Activated CD4-positive, alpha-beta memory T cell treated with anti-CD3 and anti-CD28 coated beads for 36 hours (primary cell): ENCODE data around the gene P3H1. TPM values are rescaled to one million over a fixed set of nuclear protein-coding genes. Genes with fewer than 3 reads are reported as not detected.
"Not testable (repeated sequence)": the region's sequence is repeated elsewhere in the genome, so short reads cannot be mapped to it uniquely, and the experiment has no call there.

ENCODE experiments used
- CTCF ChIA-PET: fragments of 350-600 bp; sonication (Branson Sonifier 250); formaldehyde crosslinking; loops from one replicate; lab custom pipeline; 2021; ENCODE audit warnings: antibody characterized with exemption, inconsistent platforms; lab: Charles Lee
- POLR2A ChIA-PET: fragments of 350-600 bp; sonication (Branson Sonifier 250); formaldehyde crosslinking; loops from one replicate; lab custom pipeline; 2021; ENCODE audit warnings: antibody characterized with exemption; lab: Charles Lee
- DNase-seq: peaks from one replicate; pipeline ENCODE4 v3.0.0-alpha.2; 2020
- H3K27ac Mint-ChIP-seq: one replicate; pipeline ENCODE4 v1.8.0; 2021; ENCODE audit warnings: mixed read lengths
- H3K27me3 Mint-ChIP-seq: one replicate; pipeline ENCODE4 v1.8.0; 2021; ENCODE audit warnings: mixed read lengths
- H3K36me3 Mint-ChIP-seq: one replicate; pipeline ENCODE4 v1.8.0; 2021; ENCODE audit warnings: mixed read lengths
- H3K4me1 Mint-ChIP-seq: one replicate; pipeline ENCODE4 v1.8.0; 2021; ENCODE audit warnings: low read depth, mixed read lengths
- H3K4me3 Mint-ChIP-seq: one replicate; pipeline ENCODE4 v1.8.0; 2021; ENCODE audit warnings: mild to moderate bottlenecking, mixed read lengths
- H3K9me3 Mint-ChIP-seq: one replicate; pipeline ENCODE4 v1.8.0; 2021; ENCODE audit warnings: mixed read lengths
- intact Hi-C: fragments of 100-400 bp; cut with micrococcal nuclease; formaldehyde crosslinking; loops from one replicate; pipeline ENCODE4 v1.15.1; 2023
- total RNA-seq, 2 experiments: library from RNA; stranded (reverse); gene quantifications; one replicate each; pipeline ENCODE4 v1.2.3, GENCODE V29; 2021

Gene P3H1
- total RNA-seq, 2 experiments from 2014 or later, result 32.0 to 34.8 TPM

GRCh38 chr1:42725820-42726219, 41.0 kb downstream of the P3H1 start:
- H3K27me3 Mint-ChIP-seq, H3K27ac Mint-ChIP-seq, intact Hi-C loops, H3K4me3 Mint-ChIP-seq, H3K4me1 Mint-ChIP-seq, CTCF ChIA-PET, H3K9me3 Mint-ChIP-seq, DNase-seq, POLR2A ChIA-PET, H3K36me3 Mint-ChIP-seq: not testable (repeated sequence)

GRCh38 chr1:42723511-42723910, 43.3 kb downstream of the P3H1 start:
- intact Hi-C loops, result no loop called here
- no peaks in the 10 kb centered on the region for H3K27me3 Mint-ChIP-seq
- no peaks in the 10 kb centered on the region for H3K9me3 Mint-ChIP-seq
- H3K4me1 Mint-ChIP-seq, result no peaks in the 10 kb centered on the region
- DNase-seq, result no peak
- POLR2A ChIA-PET, result no interaction called here
- H3K36me3 Mint-ChIP-seq, result peaks cover 2% of the 10 kb centered on the region
- CTCF ChIA-PET, result interaction anchor here (0.8 kb wide), 1 partner anchor 1353 kb away, joined by 3 read pairs; no protein-coding TSS in a partner anchor
- no peak overlapping the region for H3K4me3 Mint-ChIP-seq
- no peak overlapping the region for H3K27ac Mint-ChIP-seq

GRCh38 chr1:42722403-42722802, 44.4 kb downstream of the P3H1 start:
- H3K27me3 Mint-ChIP-seq, CTCF ChIA-PET, DNase-seq, H3K9me3 Mint-ChIP-seq, H3K4me1 Mint-ChIP-seq, H3K36me3 Mint-ChIP-seq, H3K27ac Mint-ChIP-seq, H3K4me3 Mint-ChIP-seq, intact Hi-C loops: not testable (repeated sequence)
- POLR2A ChIA-PET, result interaction anchor here (0.6 kb wide), 1 partner anchor 198 kb away, joined by 3 read pairs; no protein-coding TSS in a partner anchor

- CTCF ChIA-PET, result no interaction called here
- POLR2A ChIA-PET, result interaction anchor here (0.6 kb wide), 1 partner anchor 197 kb away, joined by 3 read pairs; no protein-coding TSS in a partner anchor
- no peaks in the 10 kb centered on the region for H3K27me3 Mint-ChIP-seq
Measured at GRCh38 chr1:42721926-42722325, 44.9 kb downstream of the P3H1 start.

GRCh38 chr1:42720868-42721267, 46.0 kb downstream of the P3H1 start:
- H3K27ac Mint-ChIP-seq, result no peak overlapping the region
- no peaks in the 10 kb centered on the region for H3K9me3 Mint-ChIP-seq
- no peak overlapping the region for H3K4me3 Mint-ChIP-seq
- intact Hi-C loops, result no loop called here
- POLR2A ChIA-PET, result no interaction called here
- DNase-seq, result no peak
- H3K36me3 Mint-ChIP-seq, result peaks cover 21% of the 10 kb centered on the region
- no peaks in the 10 kb centered on the region for H3K4me1 Mint-ChIP-seq
- no peaks in the 10 kb centered on the region for H3K27me3 Mint-ChIP-seq
- CTCF ChIA-PET, result no interaction called here

More at GRCh38 chr1:42721926-42722325, 44.9 kb downstream of the P3H1 start:
- Mint-ChIP-seq H3K4me1 (no peaks in the 10 kb centered on the region), H3K4me3 (no peak overlapping the region), H3K27ac (no peak overlapping the region), H3K36me3 (peaks cover 14% of the 10 kb centered on the region), H3K9me3 (no peaks in the 10 kb centered on the region)
- no peak for DNase-seq
- intact Hi-C loops, result no loop called here

- peaks cover 14% of the 10 kb centered on the region for H3K9me3 Mint-ChIP-seq
- intact Hi-C loops, H3K27me3 Mint-ChIP-seq, CTCF ChIA-PET, H3K27ac Mint-ChIP-seq, POLR2A ChIA-PET, H3K4me3 Mint-ChIP-seq, H3K4me1 Mint-ChIP-seq, DNase-seq: not testable (repeated sequence)
- peaks cover 65% of the 10 kb centered on the region for H3K36me3 Mint-ChIP-seq
Measured at GRCh38 chr1:42714441-42714840, 52.4 kb downstream of the P3H1 start.

- ChIA-PET CTCF (no interaction called here), POLR2A (no interaction called here)
- Mint-ChIP-seq H3K4me3 (no peak overlapping the region), H3K9me3 (peaks cover 14% of the 10 kb centered on the region), H3K27ac (no peak overlapping the region), H3K36me3 (peaks cover 68% of the 10 kb centered on the region), H3K4me1 (peaks cover 3% of the 10 kb centered on the region), H3K27me3 (no peaks in the 10 kb centered on the region)
- intact Hi-C loops, result no loop called here
- no peak for DNase-seq
Measured at GRCh38 chr1:42713293-42713692, 53.5 kb downstream of the P3H1 start.

GRCh38 chr1:42712808-42713207, 54.0 kb downstream of the P3H1 start:
- intact Hi-C loops, POLR2A ChIA-PET: not testable (repeated sequence)
- peaks cover 14% of the 10 kb centered on the region for H3K9me3 Mint-ChIP-seq

GRCh38 chr1:42703888-42704464, 62.9 kb downstream of the P3H1 start:
- intact Hi-C loops, result no loop called here
- Mint-ChIP-seq H3K9me3 (no peaks in the 10 kb centered on the region), H3K4me3 (no peak overlapping the region), H3K27me3 (no peaks in the 10 kb centered on the region), H3K4me1 (no peaks in the 10 kb centered on the region), H3K36me3 (peaks cover 81% of the 10 kb centered on the region), H3K27ac (no peak overlapping the region)
- ChIA-PET POLR2A (no interaction called here), CTCF (no interaction called here)
- no peak for DNase-seq

More at GRCh38 chr1:42712808-42713207, 54.0 kb downstream of the P3H1 start:
- H3K27me3 Mint-ChIP-seq, H3K27ac Mint-ChIP-seq, H3K4me1 Mint-ChIP-seq, DNase-seq, H3K4me3 Mint-ChIP-seq, CTCF ChIA-PET: not testable (repeated sequence)
- peaks cover 69% of the 10 kb centered on the region for H3K36me3 Mint-ChIP-seq

GRCh38 chr1:42700006-42700405, 66.8 kb downstream of the P3H1 start:
- intact Hi-C loops, result no loop called here
- ChIA-PET POLR2A (no interaction called here), CTCF (no interaction called here)
- peaks cover 92% of the 10 kb centered on the region for H3K36me3 Mint-ChIP-seq
- no peaks in the 10 kb centered on the region for H3K9me3 Mint-ChIP-seq
- H3K4me1 Mint-ChIP-seq, result peaks cover 10% of the 10 kb centered on the region
- H3K27ac Mint-ChIP-seq, result peak overlapping the region; percentile 14
- no peak overlapping the region for H3K4me3 Mint-ChIP-seq
- DNase-seq, result no peak
- no peaks in the 10 kb centered on the region for H3K27me3 Mint-ChIP-seq

- intact Hi-C loops, result no loop called here
- Mint-ChIP-seq H3K4me1 (peaks cover 20% of the 10 kb centered on the region), H3K4me3 (no peak overlapping the region), H3K9me3 (no peaks in the 10 kb centered on the region), H3K36me3 (peaks cover 87% of the 10 kb centered on the region), H3K27me3 (no peaks in the 10 kb centered on the region), H3K27ac (peak overlapping the region; percentile 43)
- DNase-seq, result no peak
- CTCF ChIA-PET, result interaction anchor here (1.0 kb wide), 1 partner anchor 13 kb away, joined by 3 read pairs; no protein-coding TSS in a partner anchor
- POLR2A ChIA-PET, result interaction anchor here (0.8 kb wide), 1 partner anchor 16 kb away, joined by 3 read pairs; the partner anchor contains the start of gene YBX1
Measured at GRCh38 chr1:42698081-42698813, 68.6 kb downstream of the P3H1 start.
